Heart right ventricle (tissue), 16 donors: Measurements from ENCODE around the gene SH3GL2. TPM values are rescaled to one million over a fixed set of nuclear protein-coding genes. Genes with fewer than 3 reads are reported as not detected.

Experiments
- ATAC-seq, 8 donors: fragments of 200-7000 bp; cut with Tn5 transposase; one replicate each; pipeline ENCODE4 v1.9.1; 2020; ENCODE audit warnings: mild to moderate bottlenecking in 8 of 8, moderate library complexity in 8 of 8, moderate number of reproducible peaks in 1 of 8
- DNase-seq, 2 donors: peaks; one replicate each; pipeline ENCODE4 v3.0.0-alpha.2; 2020
- H3K27ac ChIP-seq, 10 donors: fragments of 200-600 bp; sonication (generic) in 2 of 10; one replicate each; pipeline versions ENCODE4 v1.5.0 to v1.8.0; 2020 to 2022; ENCODE audit warnings: mild to moderate bottlenecking in 3 of 10
- H3K27me3 ChIP-seq, 7 donors: fragments of 200-600 bp; one replicate each; pipeline ENCODE4 v1.8.0; 2021 to 2022; ENCODE audit warnings: mild to moderate bottlenecking in 2 of 7
- H3K36me3 ChIP-seq, 9 donors: fragments of 200-600 bp; sonication (generic) in 1 of 9; one replicate each; pipeline versions ENCODE4 v1.5.0 to v1.8.0; 2020 to 2022; ENCODE audit warnings: mild to moderate bottlenecking in 2 of 9
- H3K4me1 ChIP-seq, 9 donors: fragments of 200-600 bp; sonication (generic) in 1 of 9; one replicate each; pipeline versions ENCODE4 v1.5.0 to v1.8.0; 2020 to 2022; ENCODE audit warnings: mild to moderate bottlenecking in 4 of 9
- H3K4me3 ChIP-seq, 10 donors: fragments of 200-600 bp; sonication (generic) in 2 of 10; one replicate each; pipeline versions ENCODE4 v1.5.0 to v1.8.0; 2020 to 2022; ENCODE audit warnings: mild to moderate bottlenecking in 7 of 10, moderate library complexity in 2 of 10
- H3K9me3 ChIP-seq, 11 donors: fragments of 200-600 bp in 10 of 11; sonication (generic) in 2 of 11; one replicate each; pipeline versions ENCODE4 v1.5.0 to v1.8.0; 2013 to 2022; ENCODE audit warnings: mild to moderate bottlenecking in 2 of 11, control low read depth in 1 of 11, moderate library complexity in 1 of 11
- WGBS, 2 donors: extraction: QIAGEN DNeasy Blood & Tissue Kit; methylation state at CpG; one replicate each; pipeline ENCODE4 v1.1.7; 2013; ENCODE audit warnings: inconsistent platforms in 1 of 2; 5-methylcytosine and 5-hydroxymethylcytosine counted together
- intact Hi-C, 10 donors: fragments of 100-400 bp; cut with DNase I; formaldehyde crosslinking; loops; one replicate each; pipeline versions ENCODE4 v1.11.1 to v1.14.2; 2022
- polyA plus RNA-seq, 2 donors: library from polyadenylated mRNA; stranded (reverse); fragments of 200-250 nt; gene quantifications; one replicate each; pipeline ENCODE4 v1.2.3, GENCODE V29; 2013
- total RNA-seq, 10 donors: library from RNA; stranded (reverse); fragmentation: NEBNext Ultra II Directional in 3 of 10; extraction: Animal tissue kit (Norgen Biotek cat#: 25700) in 3 of 10; gene quantifications; one replicate each; pipeline versions ENCODE4 v1.2.1 to v1.2.4, GENCODE V29; 2021 to 2023
- TF ChIP-seq, protein P1 (sequence below), 9 donors: fragments of 200-600 bp; sonication (generic) in 2 of 9; IDR thresholded peaks; one replicate each; pipeline versions ENCODE4 v1.5.0 to v1.8.0; 2021 to 2022; ENCODE audit warnings: antibody characterized with exemption in 9 of 9, mild to moderate bottlenecking in 5 of 9, moderate library complexity in 1 of 9
- donor health status: Arrhythmogenic right ventricular cardiomyopathy.
- donor health status: ischemic (EF 13 %, LVEDD 7.1; RV severe dilation, severe dysfunction).
- donor health status: healthy with polysubstance abuse.
- donor health status: DM: no; HTN: yes; CAD: no.
- donor health status: DM: no; HTN: no; CAD: no.
- donor health status: ischemic (EF 25% LVEDD 6.9; RV normal size, moderate dysfunction).
- donor health status: ischemic (EF 25% LVEDD 5.7; RV mildly dilated, moderate dysfunction).
- donor health status: healthy.
- donor health status: DM: yes; HTN: yes; CAD: no.
- donor health status: Ischemic cardiomyopathy.
- donor health status: ischemic (EF 35%, LVEDD 5.7; RV mildly dilated, moderate dysfunction).
- donor health status: nonischemic (EF 11% LVEDD 7.7; RV severe dilation, severe dysfunction).
- donor health status: DM: yes; HTN: yes; CAD: no.
- donor health status: PGD.
- donor health status: ischemic (EF 29% LVEDD 5.4; RV normal size, mild dysfunction).
- donor health status: nonischemic (EF 23%, LVEDD 6.1; RV moderate dilation, normal function).

The SH3GL2 gene
- total and polyA plus RNA-seq, 12 donors: 0.73 to 14.6 (median 6.0) TPM; not detected in 1

DNA sequence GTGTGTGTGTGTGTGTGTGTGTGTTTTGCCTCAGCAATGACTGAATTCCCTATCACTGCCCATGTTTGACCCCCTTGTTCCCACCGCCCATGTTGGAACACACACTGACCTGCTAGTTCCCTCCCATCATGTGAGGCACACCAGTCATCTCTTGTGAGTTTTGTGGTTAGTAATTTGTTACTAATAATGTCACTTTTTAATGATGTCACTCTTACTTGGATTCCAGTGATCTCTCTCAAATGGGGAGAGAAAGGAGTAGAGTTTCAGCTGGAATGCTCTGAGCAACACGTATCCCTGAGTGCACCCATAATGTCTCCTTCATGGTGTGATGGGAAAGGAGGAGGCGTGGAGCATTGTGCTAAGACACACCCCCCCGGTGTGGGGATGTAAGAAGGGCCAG, 172.6 kb downstream of the SH3GL2 start:
- peaks cover 0 to 16% (median 2%) of the 10 kb centered on the region in 11 donors for H3K9me3 ChIP-seq
- no peak for ATAC-seq
- H3K27ac ChIP-seq: no peak overlapping the region
- intact Hi-C loops: no loop called here
- no peak for DNase-seq
- H3K4me3 ChIP-seq: no peak overlapping the region
- H3K27me3 ChIP-seq: no peaks in the 10 kb centered on the region
- WGBS, 2 donors: 75 to 79% methylated on average over 4 of the region's 4 CpGs
- TF ChIP-seq, protein P1, sequence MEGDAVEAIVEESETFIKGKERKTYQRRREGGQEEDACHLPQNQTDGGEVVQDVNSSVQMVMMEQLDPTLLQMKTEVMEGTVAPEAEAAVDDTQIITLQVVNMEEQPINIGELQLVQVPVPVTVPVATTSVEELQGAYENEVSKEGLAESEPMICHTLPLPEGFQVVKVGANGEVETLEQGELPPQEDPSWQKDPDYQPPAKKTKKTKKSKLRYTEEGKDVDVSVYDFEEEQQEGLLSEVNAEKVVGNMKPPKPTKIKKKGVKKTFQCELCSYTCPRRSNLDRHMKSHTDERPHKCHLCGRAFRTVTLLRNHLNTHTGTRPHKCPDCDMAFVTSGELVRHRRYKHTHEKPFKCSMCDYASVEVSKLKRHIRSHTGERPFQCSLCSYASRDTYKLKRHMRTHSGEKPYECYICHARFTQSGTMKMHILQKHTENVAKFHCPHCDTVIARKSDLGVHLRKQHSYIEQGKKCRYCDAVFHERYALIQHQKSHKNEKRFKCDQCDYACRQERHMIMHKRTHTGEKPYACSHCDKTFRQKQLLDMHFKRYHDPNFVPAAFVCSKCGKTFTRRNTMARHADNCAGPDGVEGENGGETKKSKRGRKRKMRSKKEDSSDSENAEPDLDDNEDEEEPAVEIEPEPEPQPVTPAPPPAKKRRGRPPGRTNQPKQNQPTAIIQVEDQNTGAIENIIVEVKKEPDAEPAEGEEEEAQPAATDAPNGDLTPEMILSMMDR (IDR thresholded peaks at IDR 0.05): no peak
- no peaks in the 10 kb centered on the region for H3K36me3 ChIP-seq
- H3K4me1 ChIP-seq: no peaks in the 10 kb centered on the region

DNA sequence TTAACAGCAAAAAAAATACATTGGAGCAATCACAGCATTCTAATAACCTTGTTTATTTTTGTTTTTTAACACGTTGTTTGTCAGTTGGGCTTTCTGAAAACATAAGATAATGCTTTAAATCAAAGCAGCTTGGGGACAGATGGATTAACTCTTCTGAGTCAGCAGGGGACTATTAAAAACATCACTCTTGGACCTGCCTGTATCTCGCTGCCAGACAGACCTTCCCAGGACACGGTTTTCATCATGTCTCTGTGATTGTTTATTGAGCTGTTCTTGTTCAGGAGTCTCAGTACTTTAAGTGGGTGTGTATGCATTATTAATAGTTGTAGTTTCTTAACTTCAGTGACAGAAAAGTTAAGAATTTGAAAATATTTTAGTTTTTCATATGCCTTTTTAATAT, 173.2 kb downstream of the SH3GL2 start:
- Histone ChIP-seq H3K27me3 (no peaks in the 10 kb centered on the region), H3K4me1 (no peaks in the 10 kb centered on the region), H3K9me3 (peaks cover 0 to 16% (median 2%) of the 10 kb centered on the region in 11 donors), H3K36me3 (no peaks in the 10 kb centered on the region), H3K4me3 (no peak overlapping the region), H3K27ac (no peak overlapping the region)
- ATAC-seq (no peak), DNase-seq (no peak)
- TF ChIP-seq, protein P1 (IDR thresholded peaks at IDR 0.05): no peak
- intact Hi-C loops: no loop called here
- 39 to 44% methylated on average over 3 of the region's 3 CpGs for WGBS, 2 donors

- whole genome bisulfite sequencing, 2 donors: 88 to 92% methylated on average over 2 of the region's 2 CpGs
- H3K4me1 ChIP-seq: no peaks in the 10 kb centered on the region
- ATAC-seq: no peak
- H3K9me3 ChIP-seq: peaks cover 0 to 14% (median 2%) of the 10 kb centered on the region in 11 donors
- H3K27ac ChIP-seq: no peak overlapping the region
- H3K27me3 ChIP-seq: no peaks in the 10 kb centered on the region
- TF ChIP-seq, protein P1 (IDR thresholded peaks at IDR 0.05): no peak
- intact Hi-C loops: no loop called here
- H3K4me3 ChIP-seq: no peak overlapping the region
- no peak for DNase-seq
- H3K36me3 ChIP-seq: no peaks in the 10 kb centered on the region
Observed at GRCh38 chr9:17757816-17758215, 178.9 kb downstream of the SH3GL2 start.

DNA sequence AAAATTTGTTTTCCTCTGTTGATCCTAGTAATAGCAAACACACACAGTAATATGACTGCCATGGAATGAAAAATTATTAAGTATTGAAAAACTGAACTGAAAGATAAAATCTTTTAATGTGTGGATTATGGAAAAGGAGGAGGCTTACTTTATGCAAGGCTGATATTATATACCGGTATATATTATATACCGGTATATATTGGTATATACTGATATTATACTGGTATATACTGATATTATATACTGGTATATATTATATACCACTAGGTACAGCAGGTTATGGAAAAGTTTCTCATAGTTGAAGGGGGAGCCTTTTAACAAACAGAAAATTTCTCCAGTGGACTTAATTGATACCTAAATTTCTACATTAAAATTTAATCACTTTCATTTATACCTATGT, 181.4 kb downstream of the SH3GL2 start:
- WGBS, 2 donors: 94 to 99% methylated on average over 2 of the region's 2 CpGs

More for the DNA sequence above, 181.4 kb downstream of the SH3GL2 start:
- DNase-seq: no peak
- Histone ChIP-seq H3K4me1 (no peaks in the 10 kb centered on the region), H3K36me3 (no peaks in the 10 kb centered on the region), H3K27ac (no peak overlapping the region), H3K9me3 (no peaks in the 10 kb centered on the region), H3K4me3 (no peak overlapping the region), H3K27me3 (no peaks in the 10 kb centered on the region)
- intact Hi-C loops: no loop called here
- ATAC-seq: no peak
- TF ChIP-seq, protein P1 (IDR thresholded peaks at IDR 0.05): no peak
